Upper lobe of left lung (tissue), 6 donors: Measurements from ENCODE around the gene TRIM17. TPM values are rescaled to one million over a fixed set of nuclear protein-coding genes. Genes with fewer than 3 reads are reported as not detected.
A peak's percentile ranks its signal among the peaks of the same experiment; 100 is the strongest.

ENCODE experiments used
- ATAC-seq, 2 donors: fragments of 200-7000 bp; cut with Tn5 transposase; one replicate each; pipeline ENCODE4 v1.9.1; 2022; ENCODE audit warnings: mild to moderate bottlenecking in 2 of 2, moderate library complexity in 2 of 2; ENCODE audit not compliant: low FRiP score in 2 of 2
- DNase-seq, 2 donors: peaks; one replicate each; pipeline ENCODE4 v3.0.0-alpha.2; 2019 to 2020
- H3K27ac ChIP-seq, 4 donors: fragments of 200-600 bp; sonication (generic); one replicate each; pipeline ENCODE4 v1.5.1; 2016 to 2019
- H3K27me3 ChIP-seq, 4 donors: fragments of 200-600 bp; sonication (generic); one replicate each; pipeline ENCODE4 v1.5.1; 2017 to 2019
- H3K36me3 ChIP-seq, 4 donors: fragments of 200-600 bp; sonication (generic); one replicate each; pipeline ENCODE4 v1.5.1; 2016 to 2019
- H3K4me1 ChIP-seq, 4 donors: fragments of 200-600 bp; sonication (generic); one replicate each; pipeline ENCODE4 v1.5.1; 2018 to 2019
- H3K4me3 ChIP-seq, 4 donors: fragments of 200-600 bp; sonication (generic); one replicate each; pipeline ENCODE4 v1.5.1; 2017 to 2019; ENCODE audit warnings: mild to moderate bottlenecking in 2 of 4, moderate library complexity in 1 of 4
- H3K9me3 ChIP-seq, 4 donors: fragments of 200-600 bp; sonication (generic); one replicate each; pipeline ENCODE4 v1.5.1; 2018 to 2019
- EP300 ChIP-seq, 4 donors: sonication (generic); formaldehyde crosslinking; IDR thresholded peaks; one replicate each; pipeline ENCODE4 v1.5.1; 2017; ENCODE audit warnings: antibody characterized with exemption in 4 of 4, control low read depth in 2 of 4
- POLR2A ChIP-seq, 4 donors: fragments of 450-650 bp; IDR thresholded peaks; one replicate each; pipeline ENCODE4 v1.5.1; 2016 to 2017; ENCODE audit warnings: antibody characterized with exemption in 4 of 4, mild to moderate bottlenecking in 2 of 4
- POLR2AphosphoS5 ChIP-seq, 2 donors: sonication (generic); formaldehyde crosslinking; IDR thresholded peaks; one replicate each; pipeline ENCODE4 v1.5.1; 2017; ENCODE audit warnings: antibody characterized with exemption in 2 of 2
- WGBS, 2 donors: methylation state at CpG; one replicate each; pipeline ENCODE4 v1.1.5; 2017 to 2018; 5-methylcytosine and 5-hydroxymethylcytosine counted together
- total RNA-seq, 6 donors: library from RNA; depleted of rRNA in 4 of 6; stranded (reverse); fragments of >200 nt in 4 of 6; gene quantifications; one replicate each; pipeline versions ENCODE4 v1.1.0 to v1.2.1, GENCODE V29; 2016 to 2021
- TF ChIP-seq, protein P1 (sequence below), 6 experiments: fragments of 450-650 bp in 4 of 6; fragments of 200-600 bp in 2 of 6; sonication (generic) in 2 of 6; IDR thresholded peaks; one replicate each; pipeline ENCODE4 v1.5.1; 2016 to 2019; ENCODE audit warnings: antibody characterized with exemption in 6 of 6
- donor health status: DM: no; HTN: no; CAD: no; lungs with moderate emphysema.
- donor health status: DM: no; HTN: yes; CAD: no; lungs with severe emphysema.

Gene TRIM17
- total RNA-seq, 6 donors from 2014 or later, result 1.2 to 21.0 (median 2.4) TPM

- Histone ChIP-seq H3K4me3 (no peak overlapping the region), H3K27ac (no peak overlapping the region), H3K36me3 (no peaks in the 10 kb centered on the region), H3K4me1 (no peaks in the 10 kb centered on the region), H3K9me3 (no peaks in the 10 kb centered on the region), H3K27me3 (no peaks in the 10 kb centered on the region)
- ATAC-seq (no peak), DNase-seq (peak in 1 of 2 donors; percentile 74)
- 82 to 93% methylated on average over 9 to 19 of the region's 19 CpGs for WGBS, 2 donors
- TF ChIP-seq, protein P1, sequence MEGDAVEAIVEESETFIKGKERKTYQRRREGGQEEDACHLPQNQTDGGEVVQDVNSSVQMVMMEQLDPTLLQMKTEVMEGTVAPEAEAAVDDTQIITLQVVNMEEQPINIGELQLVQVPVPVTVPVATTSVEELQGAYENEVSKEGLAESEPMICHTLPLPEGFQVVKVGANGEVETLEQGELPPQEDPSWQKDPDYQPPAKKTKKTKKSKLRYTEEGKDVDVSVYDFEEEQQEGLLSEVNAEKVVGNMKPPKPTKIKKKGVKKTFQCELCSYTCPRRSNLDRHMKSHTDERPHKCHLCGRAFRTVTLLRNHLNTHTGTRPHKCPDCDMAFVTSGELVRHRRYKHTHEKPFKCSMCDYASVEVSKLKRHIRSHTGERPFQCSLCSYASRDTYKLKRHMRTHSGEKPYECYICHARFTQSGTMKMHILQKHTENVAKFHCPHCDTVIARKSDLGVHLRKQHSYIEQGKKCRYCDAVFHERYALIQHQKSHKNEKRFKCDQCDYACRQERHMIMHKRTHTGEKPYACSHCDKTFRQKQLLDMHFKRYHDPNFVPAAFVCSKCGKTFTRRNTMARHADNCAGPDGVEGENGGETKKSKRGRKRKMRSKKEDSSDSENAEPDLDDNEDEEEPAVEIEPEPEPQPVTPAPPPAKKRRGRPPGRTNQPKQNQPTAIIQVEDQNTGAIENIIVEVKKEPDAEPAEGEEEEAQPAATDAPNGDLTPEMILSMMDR (IDR thresholded peaks at IDR 0.05), result no peak
- TF ChIP-seq POLR2AphosphoS5 (IDR thresholded peaks at IDR 0.05) (no peak), POLR2A (IDR thresholded peaks at IDR 0.05) (no peak), EP300 (IDR thresholded peaks at IDR 0.05) (no peak)
These were observed 51.9 kb downstream of the TRIM17 start for GRCh38 chr1:228364706-228365213.

- ATAC-seq, result no peak
- peak in 1 of 2 donors; percentile 51 for DNase-seq
- Histone ChIP-seq H3K36me3 (no peaks in the 10 kb centered on the region), H3K4me3 (no peak overlapping the region), H3K27me3 (no peaks in the 10 kb centered on the region), H3K4me1 (no peaks in the 10 kb centered on the region), H3K9me3 (no peaks in the 10 kb centered on the region), H3K27ac (no peak overlapping the region)
- no peak for TF ChIP-seq EP300 (IDR thresholded peaks at IDR 0.05)
- TF ChIP-seq POLR2A (IDR thresholded peaks at IDR 0.05), result no peak
- TF ChIP-seq, protein P1 (IDR thresholded peaks at IDR 0.05), result no peak
- TF ChIP-seq POLR2AphosphoS5 (IDR thresholded peaks at IDR 0.05), result no peak
- 87 to 88% methylated on average over 6 to 12 of the region's 12 CpGs for WGBS, 2 donors
These were observed 52.5 kb downstream of the TRIM17 start for GRCh38 chr1:228364068-228364705.

- TF ChIP-seq, protein P1 (IDR thresholded peaks at IDR 0.05), result no peak
- TF ChIP-seq POLR2AphosphoS5 (IDR thresholded peaks at IDR 0.05) (no peak), POLR2A (IDR thresholded peaks at IDR 0.05) (no peak), EP300 (IDR thresholded peaks at IDR 0.05) (no peak)
- no peak for DNase-seq
- Histone ChIP-seq H3K27ac (no peak overlapping the region), H3K4me1 (no peaks in the 10 kb centered on the region), H3K9me3 (no peaks in the 10 kb centered on the region), H3K36me3 (no peaks in the 10 kb centered on the region), H3K4me3 (no peak overlapping the region), H3K27me3 (no peaks in the 10 kb centered on the region)
- no peak for ATAC-seq
- 86 to 87% methylated on average over 9 of the region's 9 CpGs for WGBS, 2 donors
These were observed 53.0 kb downstream of the TRIM17 start for GRCh38 chr1:228363686-228364067.

DNA sequence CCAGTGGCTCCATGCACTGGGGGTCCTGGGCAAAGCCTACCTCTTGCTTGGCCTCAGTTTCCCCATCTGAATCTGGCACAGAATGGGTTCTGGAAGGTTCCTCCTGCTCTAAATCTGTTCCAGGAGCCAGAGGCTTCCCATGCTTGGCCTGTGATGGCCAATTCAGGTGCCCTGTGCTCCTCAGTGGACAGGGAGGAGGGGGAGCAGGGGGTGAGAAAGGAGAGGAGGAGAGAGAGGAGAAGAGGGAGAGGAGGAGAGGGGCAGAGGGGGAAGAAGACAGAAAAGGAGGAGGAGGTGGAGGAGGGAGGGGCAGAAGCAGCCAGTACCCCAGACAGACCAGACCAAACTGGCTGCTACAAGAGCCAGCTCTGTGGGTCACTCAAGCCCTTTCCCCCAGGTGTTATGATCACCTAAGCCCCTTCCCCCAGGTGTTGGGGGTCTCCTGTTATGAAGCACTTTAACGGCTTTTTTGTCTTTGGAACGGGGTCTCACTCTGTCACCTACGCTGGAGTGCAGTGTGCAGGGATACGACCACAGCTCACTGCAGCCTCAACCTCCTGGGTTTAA lies 53.7 kb downstream of the TRIM17 start:
- Histone ChIP-seq H3K4me1 (no peaks in the 10 kb centered on the region), H3K36me3 (no peaks in the 10 kb centered on the region), H3K9me3 (no peaks in the 10 kb centered on the region), H3K4me3 (no peak overlapping the region), H3K27ac (no peak overlapping the region), H3K27me3 (no peaks in the 10 kb centered on the region)
- DNase-seq, result no peak
- TF ChIP-seq POLR2AphosphoS5 (IDR thresholded peaks at IDR 0.05), result no peak
- no peak for TF ChIP-seq POLR2A (IDR thresholded peaks at IDR 0.05)
- TF ChIP-seq EP300 (IDR thresholded peaks at IDR 0.05), result no peak
- TF ChIP-seq, protein P1 (IDR thresholded peaks at IDR 0.05), result no peak
- no peak for ATAC-seq
- 93 to 94% methylated on average over 4 of the region's 4 CpGs for WGBS, 2 donors
